Endothelial cell of umbilical vein (primary cell): ENCODE data around the gene C11orf65. TPM values are rescaled to one million over a fixed set of nuclear protein-coding genes. Genes with fewer than 3 reads are reported as not detected.

Source experiments
- BruUV-seq: library from RNA; stranded (reverse); fragments of 400-500 nt; replicated peaks from 2 replicates; lab custom pipeline; 2021; lab: Mats Ljungman, UMichigan
- CTCF ChIA-PET: fragments of 300-600, 350-600 bp; sonication (Branson Sonifier 250); formaldehyde crosslinking; loops from one replicate; lab custom pipeline; 2021; ENCODE audit warnings: antibody characterized with exemption, inconsistent platforms; lab: Charles Lee
- POLR2A ChIA-PET: fragments of 300-600, 350-600 bp; sonication (Branson Sonifier 250); formaldehyde crosslinking; loops from one replicate; lab custom pipeline; 2021; ENCODE audit warnings: antibody characterized with exemption, inconsistent platforms; lab: Charles Lee
- DNase-seq: peaks from one replicate; pipeline ENCODE4 v3.0.0-alpha.2; 2011; ENCODE audit warnings: low read depth, low spot score
- FAIRE-seq: peaks from 2 replicates; lab custom pipeline; 2011; peaks lifted over from hg19 to GRCh38; lab: Jason Lieb, UNC
- H2AFZ ChIP-seq: 2 replicates; pipeline ENCODE4 v1.6.0; 2012; ENCODE audit warnings: low read depth, low read length, control low read depth, inconsistent platforms
- H3K27ac ChIP-seq: 2 replicates; pipeline ENCODE4 v1.5.1; 2011; ENCODE audit warnings: low read depth, mild to moderate bottlenecking, control low read depth, low read length, moderate library complexity; ENCODE audit not compliant: insufficient read depth
- H3K27me3 ChIP-seq, 2 experiments: 2 replicates each; pipeline versions ENCODE4 v1.6.0 to v1.6.1; 2011; ENCODE audit warnings: low read length in 2 of 2, mixed read lengths in 1 of 2; ENCODE audit not compliant: control insufficient read depth in 2 of 2, insufficient read depth in 2 of 2
- H3K36me3 ChIP-seq, 2 experiments: 2 replicates in 1 of 2; 3 replicates in 1 of 2; pipeline ENCODE4 v1.5.1; 2011; ENCODE audit warnings: low read length in 2 of 2, mild to moderate bottlenecking in 1 of 2, moderate library complexity in 1 of 2; ENCODE audit not compliant: control insufficient read depth in 2 of 2, insufficient read depth in 2 of 2; ENCODE audit errors: extremely low read depth in 1 of 2
- H3K4me1 ChIP-seq: 3 replicates; pipeline ENCODE4 v1.5.1; 2011; ENCODE audit warnings: mild to moderate bottlenecking, low read length; ENCODE audit not compliant: control insufficient read depth, insufficient read depth; ENCODE audit errors: extremely low read depth
- H3K4me2 ChIP-seq: 2 replicates; pipeline ENCODE4 v1.6.1; 2011; ENCODE audit warnings: low read length, control low read depth, mixed read lengths; ENCODE audit not compliant: insufficient read depth
- H3K4me3 ChIP-seq, 3 experiments: fragments of 200-600 bp in 1 of 3; sonication (generic), shearing (Covaris generic) in 1 of 3; replicated peaks in 1 of 3; 2 replicates each; pipeline ENCODE4 v1.5.1; 2011 to 2016; ENCODE audit warnings: control low read depth in 3 of 3, low read length in 3 of 3, mild to moderate bottlenecking in 2 of 3, inconsistent platforms in 1 of 3, low read depth in 1 of 3, moderate library complexity in 1 of 3; ENCODE audit not compliant: insufficient read depth in 1 of 3
- H3K79me2 ChIP-seq: 2 replicates; pipeline ENCODE4 v1.6.0; 2012; ENCODE audit warnings: low read length, inconsistent platforms; ENCODE audit not compliant: control insufficient read depth, insufficient read depth
- H3K9ac ChIP-seq: replicated peaks from 2 replicates; pipeline ENCODE3; 2011; ENCODE audit warnings: low read length, control low read depth; ENCODE audit not compliant: insufficient read depth; ENCODE audit errors: extremely low read depth
- H3K9me1 ChIP-seq: replicated peaks from 3 replicates; pipeline ENCODE4 v1.6.0; 2011; ENCODE audit warnings: mild to moderate bottlenecking, low read length; ENCODE audit not compliant: control insufficient read depth, insufficient read depth; ENCODE audit errors: extremely low read depth
- H3K9me3 ChIP-seq: replicated peaks from 2 replicates; pipeline ENCODE4 v1.5.1; 2012; ENCODE audit warnings: low read length, inconsistent platforms; ENCODE audit not compliant: control insufficient read depth, insufficient read depth
- H4K20me1 ChIP-seq: replicated peaks from 2 replicates; pipeline ENCODE3; 2011; ENCODE audit warnings: mild to moderate bottlenecking, low read length; ENCODE audit not compliant: control insufficient read depth, insufficient read depth; ENCODE audit errors: extremely low read depth
- EZH2 ChIP-seq: IDR thresholded peaks from 2 replicates; pipeline ENCODE4 v1.6.1; 2012; ENCODE audit warnings: borderline replicate concordance, low read depth, mild to moderate bottlenecking, moderate library complexity, low read length, inconsistent platforms; ENCODE audit not compliant: severe bottlenecking
- FOS ChIP-seq: IDR thresholded peaks from 2 replicates; pipeline ENCODE4 v1.6.1; 2011; ENCODE audit warnings: mild to moderate bottlenecking, low read length, moderate library complexity, borderline replicate concordance; ENCODE audit not compliant: insufficient read depth
- GATA2 ChIP-seq: IDR thresholded peaks from 2 replicates; pipeline ENCODE4 v1.7.0; 2011; ENCODE audit warnings: low read depth, mild to moderate bottlenecking, moderate library complexity, mixed read lengths, low read length; ENCODE audit not compliant: insufficient read length, insufficient read depth
- JUN ChIP-seq: IDR thresholded peaks from 2 replicates; pipeline ENCODE4 v1.6.1; 2011; ENCODE audit warnings: borderline replicate concordance, low read depth; ENCODE audit not compliant: insufficient read length, insufficient read depth
- MAX ChIP-seq: IDR thresholded peaks from 2 replicates; pipeline ENCODE4 v1.6.1; 2011; ENCODE audit not compliant: insufficient read depth, insufficient read length
- MYC ChIP-seq: IDR thresholded peaks from one replicate; pipeline ENCODE4 v1.6.1; 2011; ENCODE audit warnings: mild to moderate bottlenecking, low read depth, low read length
- POLR2A ChIP-seq: IDR thresholded peaks from 2 replicates; pipeline ENCODE4 v1.6.1; 2012; ENCODE audit warnings: low read depth, mild to moderate bottlenecking, control low read depth, low read length
- POLR2AphosphoS5 ChIP-seq: IDR thresholded peaks from 2 replicates; pipeline ENCODE4 v1.6.1; 2012; ENCODE audit warnings: low read depth, mild to moderate bottlenecking, control low read depth, low read length, moderate library complexity; ENCODE audit not compliant: insufficient read depth
- dilution Hi-C: fragments of 300-500 bp; cut with MboI; formaldehyde crosslinking; loops from one replicate; pipeline ENCODE4 v1.15.0; 2019; ENCODE audit warnings: low sequenced_read_pairs; ENCODE audit not compliant: extremely low pct_ligation_motif_present
- intact Hi-C: fragments of 100-400 bp; cut with micrococcal nuclease; formaldehyde crosslinking; loops from one replicate; pipeline ENCODE4 v1.10.0; 2022
- polyA plus RNA-seq, 4 experiments: library from polyadenylated mRNA; depleted of rRNA in 3 of 4; stranded (reverse) in 3 of 4; unstranded in 1 of 4; fragments of >200 nt; gene quantifications; 2 replicates each; pipeline versions ENCODE4 v1.2.1 to v1.2.3, GENCODE V29; 2011 to 2012; ENCODE audit warnings: missing spikeins in 1 of 4
- total RNA-seq: library from RNA; stranded (reverse); gene quantifications from 2 replicates; pipeline ENCODE4 v1.2.3, GENCODE V29; 2021
- TF ChIP-seq, protein P1 (sequence below), 2 donors: IDR thresholded peaks; 1 replicate in 1 of 2; 2 replicates in 1 of 2; pipeline ENCODE4 v1.5.1; 2011; ENCODE audit warnings: low read length in 2 of 2, mild to moderate bottlenecking in 2 of 2, moderate library complexity in 2 of 2, control low read depth in 1 of 2, inconsistent platforms in 1 of 2, low read depth in 1 of 2; ENCODE audit not compliant: insufficient read depth in 1 of 2; ENCODE audit errors: extremely low read depth in 1 of 2

The C11orf65 gene
- total and polyA plus RNA-seq, 2 donors (not counting 3 experiments of a cell fraction or from before 2014, with no cell fraction given): not detected

- no peak overlapping the region for H2AFZ ChIP-seq
- no TSS peak for BruUV-seq
- H3K9me3 ChIP-seq: no peaks in the 10 kb centered on the region
- TF ChIP-seq FOS (no peak), EZH2 (no peak), MYC (no peak), MAX (no peak), GATA2 (no peak)
- no peak overlapping the region for H3K4me3 ChIP-seq
- no peaks in the 10 kb centered on the region for H3K36me3 ChIP-seq
- CTCF ChIA-PET: no interaction called here
- H3K4me1 ChIP-seq: peaks cover 10% of the 10 kb centered on the region
- H4K20me1 ChIP-seq: no peaks in the 10 kb centered on the region
- H3K9ac ChIP-seq: no peak overlapping the region
- FAIRE-seq (no peak), DNase-seq (no peak)
- intact Hi-C loops: loop anchor here (5.0 kb wide), 3 partner anchors 167 to 373 kb away; partner anchors contain the start of gene ACAT1
- POLR2A ChIA-PET: no interaction called here
- no peaks in the 10 kb centered on the region for H3K27me3 ChIP-seq
- peaks cover 13% of the 10 kb centered on the region for H3K79me2 ChIP-seq
- no peaks in the 10 kb centered on the region for H3K9me1 ChIP-seq
- dilution Hi-C loops: no loop called here
- H3K27ac ChIP-seq: no peak overlapping the region
- no peak overlapping the region for H3K4me2 ChIP-seq
Measured at GRCh38 chr11:108495326-108495725, 28.0 kb upstream of the C11orf65 start.

- Histone ChIP-seq H4K20me1 (no peaks in the 10 kb centered on the region), H3K36me3 (peaks cover 0 to 2% of the 10 kb centered on the region in 2 experiments), H3K79me2 (peaks cover 13% of the 10 kb centered on the region), H3K9me1 (no peaks in the 10 kb centered on the region), H2AFZ (no peak overlapping the region), H3K27ac (no peak overlapping the region), H3K4me1 (peaks cover 10% of the 10 kb centered on the region), H3K9me3 (no peaks in the 10 kb centered on the region), H3K4me2 (no peak overlapping the region), H3K27me3 (no peaks in the 10 kb centered on the region), H3K4me3 (no peak overlapping the region), H3K9ac (no peak overlapping the region)
- dilution Hi-C loops: no loop called here
- POLR2A ChIA-PET: interaction anchor here (0.5 kb wide), 1 partner anchor 9 kb away, joined by 3 read pairs; no protein-coding TSS in a partner anchor
- DNase-seq (no peak), FAIRE-seq (no peak)
- TF ChIP-seq JUN (no peak), EZH2 (no peak), POLR2AphosphoS5 (no peak), GATA2 (no peak), FOS (no peak), MYC (no peak), MAX (no peak), POLR2A (no peak)
- TF ChIP-seq, protein P1, sequence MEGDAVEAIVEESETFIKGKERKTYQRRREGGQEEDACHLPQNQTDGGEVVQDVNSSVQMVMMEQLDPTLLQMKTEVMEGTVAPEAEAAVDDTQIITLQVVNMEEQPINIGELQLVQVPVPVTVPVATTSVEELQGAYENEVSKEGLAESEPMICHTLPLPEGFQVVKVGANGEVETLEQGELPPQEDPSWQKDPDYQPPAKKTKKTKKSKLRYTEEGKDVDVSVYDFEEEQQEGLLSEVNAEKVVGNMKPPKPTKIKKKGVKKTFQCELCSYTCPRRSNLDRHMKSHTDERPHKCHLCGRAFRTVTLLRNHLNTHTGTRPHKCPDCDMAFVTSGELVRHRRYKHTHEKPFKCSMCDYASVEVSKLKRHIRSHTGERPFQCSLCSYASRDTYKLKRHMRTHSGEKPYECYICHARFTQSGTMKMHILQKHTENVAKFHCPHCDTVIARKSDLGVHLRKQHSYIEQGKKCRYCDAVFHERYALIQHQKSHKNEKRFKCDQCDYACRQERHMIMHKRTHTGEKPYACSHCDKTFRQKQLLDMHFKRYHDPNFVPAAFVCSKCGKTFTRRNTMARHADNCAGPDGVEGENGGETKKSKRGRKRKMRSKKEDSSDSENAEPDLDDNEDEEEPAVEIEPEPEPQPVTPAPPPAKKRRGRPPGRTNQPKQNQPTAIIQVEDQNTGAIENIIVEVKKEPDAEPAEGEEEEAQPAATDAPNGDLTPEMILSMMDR (IDR thresholded peaks at IDR 0.05; ENCODE audit: extremely low read depth in 1 of 2, insufficient read depth in 1 of 2, low read depth in 1 of 2, low read length in 2 of 2): no peak
- no TSS peak for BruUV-seq
- CTCF ChIA-PET: interaction anchor here (1.6 kb wide), 1 partner anchor 152 kb away, joined by 3 read pairs; no protein-coding TSS in a partner anchor
- intact Hi-C loops: no loop called here
Measured at GRCh38 chr11:108494182-108494581, 26.9 kb upstream of the C11orf65 start.
